GM12878 (cell line): ENCODE results near the gene ERC2. TPM values are rescaled to one million over a fixed set of nuclear protein-coding genes. Genes with fewer than 3 reads are reported as not detected.

Experiments
- ATAC-seq: fragments of 200-7000 bp; cut with Tn5 transposase; 3 replicates; pipeline ENCODE4 v1.9.1; 2020; ENCODE audit warnings: mild to moderate bottlenecking, moderate library complexity
- BruUV-seq: library from RNA; stranded (reverse); fragments of 400-500 nt; replicated peaks from 2 replicates; lab custom pipeline; 2021; lab: Mats Ljungman, UMichigan
- CTCF ChIA-PET: fragments of 300-600 bp; sonication (Branson Sonifier 250); formaldehyde crosslinking; extraction: SDS; loops from one replicate; lab custom pipeline; 2021; ENCODE audit warnings: inconsistent platforms; lab: Yijun Ruan, JAX
- POLR2A ChIA-PET: fragments of 350-600 bp; formaldehyde crosslinking; extraction: SDS; loops from one replicate; lab custom pipeline; 2021; ENCODE audit warnings: inconsistent platforms; lab: Charles Lee
- RAD21 ChIA-PET: fragments of 300-600 bp; sonication (Branson Sonifier 250); formaldehyde crosslinking; loops from one replicate; lab custom pipeline; 2023; ENCODE audit warnings: antibody characterized with exemption; ENCODE audit not compliant: unreplicated experiment; lab: Charles Lee
- SMC1A ChIA-PET: fragments of 300-600 bp; sonication (Branson Sonifier 250); formaldehyde crosslinking; loops from one replicate; lab custom pipeline; 2023; ENCODE audit not compliant: unreplicated experiment, uncharacterized antibody; lab: Charles Lee
- DNase-seq: peaks from one replicate; pipeline ENCODE4 v3.0.0-alpha.2; 2011; ENCODE audit warnings: low read depth, low spot score
- FAIRE-seq: peaks from 3 replicates; lab custom pipeline; 2011; peaks lifted over from hg19 to GRCh38; lab: Jason Lieb, UNC
- H2AFZ ChIP-seq: 2 replicates; pipeline ENCODE4 v1.6.0; 2011; ENCODE audit warnings: low read depth, low read length, control low read depth; ENCODE audit not compliant: control insufficient read depth
- H3K27ac ChIP-seq: 2 replicates; pipeline ENCODE4 v1.5.1; 2011; ENCODE audit warnings: control low read depth; ENCODE audit not compliant: control insufficient read depth, insufficient read depth
- H3K27me3 ChIP-seq, 2 experiments: replicated peaks in 1 of 2; 2 replicates each; pipeline versions ENCODE4 v1.6.0 to v1.6.1; 2011; ENCODE audit warnings: low read length in 1 of 2; ENCODE audit not compliant: control insufficient read depth in 2 of 2, insufficient read depth in 2 of 2
- H3K36me3 ChIP-seq, 2 experiments: 2 replicates each; pipeline ENCODE4 v1.5.1; 2011; ENCODE audit warnings: low read length in 1 of 2; ENCODE audit not compliant: control insufficient read depth in 2 of 2, insufficient read depth in 2 of 2
- H3K4me1 ChIP-seq: 2 replicates; pipeline ENCODE4 v1.6.1; 2011; ENCODE audit warnings: mild to moderate bottlenecking, low read length, moderate library complexity, mixed read lengths; ENCODE audit not compliant: control insufficient read depth, insufficient read depth
- H3K4me2 ChIP-seq: 2 replicates; pipeline ENCODE4 v1.6.0; 2011; ENCODE audit warnings: control low read depth; ENCODE audit not compliant: control insufficient read depth, insufficient read depth
- H3K4me3 ChIP-seq: fragments of 200-600 bp; sonication (generic); 2 replicates; pipeline ENCODE4 v1.5.1; 2016
- H3K79me2 ChIP-seq: 2 replicates; pipeline ENCODE4 v1.6.0; 2011; ENCODE audit warnings: low read length; ENCODE audit not compliant: control insufficient read depth, insufficient read depth
- H3K9ac ChIP-seq: 2 replicates; pipeline ENCODE4 v1.8.0; 2011; ENCODE audit warnings: low read length, control low read depth, mixed read lengths; ENCODE audit not compliant: control insufficient read depth, insufficient read depth
- H3K9me3 ChIP-seq: replicated peaks from 3 replicates; pipeline ENCODE4 v1.5.1; 2011; ENCODE audit warnings: mild to moderate bottlenecking, low read length; ENCODE audit not compliant: control insufficient read depth, insufficient read depth
- H4K20me1 ChIP-seq: 2 replicates; pipeline ENCODE4 v1.6.0; 2011; ENCODE audit not compliant: control insufficient read depth, insufficient read depth
- BACH1 ChIP-seq: fragments of 450-650 bp; IDR thresholded peaks from 2 replicates; pipeline ENCODE4 v1.6.1; 2017; ENCODE audit warnings: mild to moderate bottlenecking, borderline replicate concordance
- FOS ChIP-seq: IDR thresholded peaks from 3 replicates; pipeline ENCODE4 v1.6.1; 2011; ENCODE audit warnings: borderline replicate concordance; ENCODE audit not compliant: insufficient read length; ENCODE audit errors: extremely low read depth
- MTA3 ChIP-seq: IDR thresholded peaks from 2 replicates; pipeline ENCODE4 v1.6.1; 2012; ENCODE audit warnings: low read length, inconsistent platforms, borderline replicate concordance
- NR2C2 ChIP-seq: IDR thresholded peaks from 2 replicates; pipeline ENCODE4 v1.6.1; 2011; ENCODE audit warnings: borderline replicate concordance, low read depth; ENCODE audit not compliant: control insufficient read depth, insufficient read length
- RFX5 ChIP-seq: IDR thresholded peaks from 2 replicates; pipeline ENCODE4 v1.6.1; 2011; ENCODE audit warnings: low read depth, low read length, improper control_type of control experiment
- SIN3A ChIP-seq: IDR thresholded peaks from 2 replicates; pipeline ENCODE4 v1.6.1; 2012; ENCODE audit warnings: low read depth, low read length, improper control_type of control experiment
- SMC3 ChIP-seq: IDR thresholded peaks from 2 replicates; pipeline ENCODE4 v1.6.1; 2011; ENCODE audit warnings: low read length, improper control_type of control experiment, borderline replicate concordance
- SREBF1 ChIP-seq: IDR thresholded peaks from 2 replicates; pipeline ENCODE4 v1.6.1; 2012; ENCODE audit warnings: mild to moderate bottlenecking, low read length
- WGBS: methylation state at CpG from one replicate; pipeline ENCODE4 v1.1.6; 2016; ENCODE audit warnings: low lambda C conversion rate; ENCODE audit not compliant: insufficient replicate concordance, insufficient coverage; ENCODE audit errors: missing lambda C conversion rate; 5-methylcytosine and 5-hydroxymethylcytosine counted together
- in situ Hi-C: fragments of 300-500 bp; cut with MboI; formaldehyde crosslinking; loops from 9 replicates; pipeline ENCODE4 v1.14.3; 2018; ENCODE audit warnings: mixed read lengths
- intact Hi-C: fragments of 100-400 bp; cut with micrococcal nuclease; formaldehyde crosslinking; loops from one replicate; pipeline ENCODE4 v1.14.2; 2022; ENCODE audit not compliant: unreplicated experiment
- polyA plus RNA-seq, 11 experiments: library from polyadenylated mRNA; depleted of rRNA in 4 of 11; unstranded in 6 of 11; stranded (reverse) in 5 of 11; fragments of >200 nt; fragmentation: Nextera tagmentation in 4 of 11; fragmentation: Illumina TruSeq in 1 of 11; extraction: Ambion mirVana in 4 of 11; extraction: Trizol in 1 of 11; gene quantifications; 1 replicate in 1 of 11; 2 replicates in 10 of 11; pipeline versions ENCODE4 v1.2.1 to v1.2.3, GENCODE V29; 2011 to 2016; ENCODE audit warnings: inconsistent platforms in 2 of 11, missing spikeins in 2 of 11, low read depth in 1 of 11
- total RNA-seq, 4 experiments: library from RNA; depleted of rRNA in 3 of 4; stranded (reverse); fragments of >200 nt in 3 of 4; fragmentation: Illumina TruSeq in 1 of 4; extraction: Trizol in 1 of 4; gene quantifications; 2 replicates each; pipeline versions ENCODE4 v1.2.1 to v1.2.3, GENCODE V29; 2013 to 2021
- TF ChIP-seq, protein P1 (sequence below): fragments of 450-650 bp; IDR thresholded peaks from 2 replicates; pipeline ENCODE4 v1.6.1; 2017; ENCODE audit warnings: mild to moderate bottlenecking, low read depth, inconsistent platforms; ENCODE audit not compliant: poor library complexity, severe bottlenecking
- TF ChIP-seq, protein P2 (sequence below): fragments of 450-650 bp; IDR thresholded peaks from 2 replicates; pipeline ENCODE4 v1.6.1; 2018; ENCODE audit warnings: borderline replicate concordance, mild to moderate bottlenecking; ENCODE audit not compliant: partially characterized antibody

Gene ERC2
- total and polyA plus RNA-seq, 10 of the 15 experiments (the other 5 are each of a cell fraction or from before 2014, with no cell fraction given): 0.06 to 1.4 (median 0.12) TPM; not detected in 3

DNA sequence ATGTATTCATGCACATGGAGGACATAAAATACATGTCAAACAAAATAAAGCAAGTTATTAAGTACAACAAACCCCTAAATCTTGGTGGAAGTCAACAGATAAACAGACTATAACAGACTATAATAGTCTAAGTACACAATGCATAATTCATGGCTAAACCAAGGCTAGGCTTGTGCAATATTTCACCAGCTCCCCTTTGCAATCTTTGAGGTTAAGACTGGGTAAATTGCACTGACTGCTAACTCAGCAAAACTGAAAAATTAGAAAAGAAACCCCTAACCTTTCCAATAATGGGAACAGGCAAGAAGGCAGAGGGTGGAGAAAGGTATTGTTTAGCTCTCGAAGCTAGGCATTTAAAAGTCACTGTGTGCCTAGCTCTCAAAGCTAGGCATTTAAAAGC is 676.3 kb downstream of the ERC2 start:
- no peak for FAIRE-seq
- ChIA-PET SMC1A (no interaction called here), RAD21 (no interaction called here), POLR2A (no interaction called here), CTCF (no interaction called here)
- 35% methylated on average over 1 of the region's 1 CpG for WGBS
- Histone ChIP-seq H3K36me3 (no peaks in the 10 kb centered on the region), H3K4me2 (no peak overlapping the region), H3K27me3 (no peaks in the 10 kb centered on the region; a peak in 2 of 4 replicates), H3K4me3 (no peak overlapping the region), H3K9me3 (no peaks in the 10 kb centered on the region), H3K9ac (no peak overlapping the region), H4K20me1 (no peaks in the 10 kb centered on the region), H2AFZ (no peak overlapping the region), H3K4me1 (no peaks in the 10 kb centered on the region), H3K79me2 (no peaks in the 10 kb centered on the region), H3K27ac (no peak overlapping the region)
- ATAC-seq: no peak
- in situ Hi-C loops: no loop called here
- no peak for TF ChIP-seq SIN3A
- no peak for TF ChIP-seq NR2C2
- no peak for TF ChIP-seq BACH1
- TF ChIP-seq SMC3: no peak
- no peak for TF ChIP-seq RFX5
- TF ChIP-seq FOS: no peak
- TF ChIP-seq, protein P1, sequence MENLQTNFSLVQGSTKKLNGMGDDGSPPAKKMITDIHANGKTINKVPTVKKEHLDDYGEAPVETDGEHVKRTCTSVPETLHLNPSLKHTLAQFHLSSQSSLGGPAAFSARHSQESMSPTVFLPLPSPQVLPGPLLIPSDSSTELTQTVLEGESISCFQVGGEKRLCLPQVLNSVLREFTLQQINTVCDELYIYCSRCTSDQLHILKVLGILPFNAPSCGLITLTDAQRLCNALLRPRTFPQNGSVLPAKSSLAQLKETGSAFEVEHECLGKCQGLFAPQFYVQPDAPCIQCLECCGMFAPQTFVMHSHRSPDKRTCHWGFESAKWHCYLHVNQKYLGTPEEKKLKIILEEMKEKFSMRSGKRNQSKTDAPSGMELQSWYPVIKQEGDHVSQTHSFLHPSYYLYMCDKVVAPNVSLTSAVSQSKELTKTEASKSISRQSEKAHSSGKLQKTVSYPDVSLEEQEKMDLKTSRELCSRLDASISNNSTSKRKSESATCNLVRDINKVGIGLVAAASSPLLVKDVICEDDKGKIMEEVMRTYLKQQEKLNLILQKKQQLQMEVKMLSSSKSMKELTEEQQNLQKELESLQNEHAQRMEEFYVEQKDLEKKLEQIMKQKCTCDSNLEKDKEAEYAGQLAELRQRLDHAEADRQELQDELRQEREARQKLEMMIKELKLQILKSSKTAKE: no peak
- no peak for TF ChIP-seq MTA3
- TF ChIP-seq, protein P2, sequence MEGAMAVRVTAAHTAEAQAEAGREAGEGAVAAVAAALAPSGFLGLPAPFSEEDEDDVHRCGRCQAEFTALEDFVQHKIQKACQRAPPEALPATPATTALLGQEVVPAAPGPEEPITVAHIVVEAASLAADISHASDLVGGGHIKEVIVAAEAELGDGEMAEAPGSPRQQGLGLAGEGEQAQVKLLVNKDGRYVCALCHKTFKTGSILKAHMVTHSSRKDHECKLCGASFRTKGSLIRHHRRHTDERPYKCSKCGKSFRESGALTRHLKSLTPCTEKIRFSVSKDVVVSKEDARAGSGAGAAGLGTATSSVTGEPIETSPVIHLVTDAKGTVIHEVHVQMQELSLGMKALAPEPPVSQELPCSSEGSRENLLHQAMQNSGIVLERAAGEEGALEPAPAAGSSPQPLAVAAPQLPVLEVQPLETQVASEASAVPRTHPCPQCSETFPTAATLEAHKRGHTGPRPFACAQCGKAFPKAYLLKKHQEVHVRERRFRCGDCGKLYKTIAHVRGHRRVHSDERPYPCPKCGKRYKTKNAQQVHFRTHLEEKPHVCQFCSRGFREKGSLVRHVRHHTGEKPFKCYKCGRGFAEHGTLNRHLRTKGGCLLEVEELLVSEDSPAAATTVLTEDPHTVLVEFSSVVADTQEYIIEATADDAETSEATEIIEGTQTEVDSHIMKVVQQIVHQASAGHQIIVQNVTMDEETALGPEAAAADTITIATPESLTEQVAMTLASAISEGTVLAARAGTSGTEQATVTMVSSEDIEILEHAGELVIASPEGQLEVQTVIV: no peak
- TF ChIP-seq SREBF1: no peak
- no TSS peak for BruUV-seq
- DNase-seq: no peak
- intact Hi-C loops: no loop called here
